ENCODE data around the gene CTSD.
A peak's percentile ranks its signal among the peaks of the same experiment; 100 is the strongest.

The CTSD gene

GRCh38 chr11:1754376-1755150 is 9.2 kb downstream of the CTSD start:
- no peak for DNase-seq

DNA sequence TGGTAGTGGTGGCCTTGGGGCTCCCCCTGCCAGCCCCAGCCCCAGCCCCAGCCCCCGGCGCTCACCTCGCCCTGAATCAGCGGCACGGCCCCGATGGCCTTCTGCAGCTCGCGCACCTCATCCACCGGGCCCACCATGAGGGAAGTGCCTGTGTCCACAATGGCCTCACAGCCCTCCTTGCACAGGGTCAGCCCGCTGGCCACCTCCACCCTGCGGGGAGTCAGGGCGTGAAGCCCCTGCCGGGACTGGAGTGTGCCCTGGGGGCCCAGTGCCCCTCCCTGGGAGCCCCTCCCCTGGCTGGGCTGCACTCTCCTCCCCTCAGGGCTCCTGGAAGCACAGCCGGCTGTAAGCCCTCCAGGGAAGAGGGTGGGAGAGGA is 9.8 kb downstream of the CTSD start:
- DNase-seq = no peak

DNA sequence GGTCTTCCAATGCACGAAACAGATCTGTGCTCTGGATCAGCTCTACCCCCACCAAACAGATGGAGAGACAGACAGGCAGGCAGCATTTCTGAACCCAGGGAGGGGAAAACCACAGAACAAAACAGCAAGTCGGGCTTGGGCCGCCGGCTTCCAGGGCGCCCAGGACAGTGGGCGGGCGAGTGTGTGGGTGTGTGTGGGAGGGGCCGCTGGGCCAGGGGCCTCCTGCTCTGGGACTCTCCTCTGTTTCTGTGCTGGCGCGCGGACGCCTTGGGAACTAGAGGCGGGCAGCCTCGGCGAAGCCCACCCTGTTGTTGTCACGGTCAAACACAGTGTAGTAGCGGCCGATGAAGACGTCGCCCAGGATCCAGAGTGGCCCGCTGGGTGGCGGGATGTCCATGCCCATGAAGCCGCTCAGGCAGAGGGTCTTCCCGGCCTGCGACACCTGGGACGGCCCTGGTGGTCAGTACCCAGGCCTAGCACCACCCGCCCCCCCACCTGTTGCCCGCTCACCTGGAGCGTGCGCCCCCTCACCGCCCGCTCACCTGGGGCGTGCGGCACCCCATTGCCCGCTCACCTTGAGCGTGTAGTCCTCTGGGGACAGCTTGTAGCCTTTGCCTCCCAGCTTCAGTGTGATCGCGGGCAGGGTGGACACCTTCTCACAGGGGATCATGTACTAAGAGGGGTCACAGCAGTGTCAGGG is 10.3 kb downstream of the CTSD start:
- DNase-seq = no peak

DNA sequence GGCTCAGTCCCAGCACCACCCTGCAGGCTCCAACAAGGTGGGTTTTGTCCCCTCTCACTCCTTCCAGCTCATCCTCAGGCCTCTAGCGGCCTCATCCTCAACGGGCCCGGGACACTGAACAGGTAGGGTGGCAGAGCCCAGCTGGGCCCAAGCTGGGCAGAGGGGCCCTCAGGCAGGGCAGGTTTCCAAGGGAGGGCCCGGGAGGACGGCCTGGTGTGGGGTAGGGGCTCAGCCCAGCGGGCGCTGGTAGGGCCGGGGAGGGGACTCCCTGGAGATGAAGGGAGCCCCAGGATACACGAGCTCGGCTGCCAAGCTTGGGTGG is 10.9 kb downstream of the CTSD start:
- no peak for DNase-seq

DNA sequence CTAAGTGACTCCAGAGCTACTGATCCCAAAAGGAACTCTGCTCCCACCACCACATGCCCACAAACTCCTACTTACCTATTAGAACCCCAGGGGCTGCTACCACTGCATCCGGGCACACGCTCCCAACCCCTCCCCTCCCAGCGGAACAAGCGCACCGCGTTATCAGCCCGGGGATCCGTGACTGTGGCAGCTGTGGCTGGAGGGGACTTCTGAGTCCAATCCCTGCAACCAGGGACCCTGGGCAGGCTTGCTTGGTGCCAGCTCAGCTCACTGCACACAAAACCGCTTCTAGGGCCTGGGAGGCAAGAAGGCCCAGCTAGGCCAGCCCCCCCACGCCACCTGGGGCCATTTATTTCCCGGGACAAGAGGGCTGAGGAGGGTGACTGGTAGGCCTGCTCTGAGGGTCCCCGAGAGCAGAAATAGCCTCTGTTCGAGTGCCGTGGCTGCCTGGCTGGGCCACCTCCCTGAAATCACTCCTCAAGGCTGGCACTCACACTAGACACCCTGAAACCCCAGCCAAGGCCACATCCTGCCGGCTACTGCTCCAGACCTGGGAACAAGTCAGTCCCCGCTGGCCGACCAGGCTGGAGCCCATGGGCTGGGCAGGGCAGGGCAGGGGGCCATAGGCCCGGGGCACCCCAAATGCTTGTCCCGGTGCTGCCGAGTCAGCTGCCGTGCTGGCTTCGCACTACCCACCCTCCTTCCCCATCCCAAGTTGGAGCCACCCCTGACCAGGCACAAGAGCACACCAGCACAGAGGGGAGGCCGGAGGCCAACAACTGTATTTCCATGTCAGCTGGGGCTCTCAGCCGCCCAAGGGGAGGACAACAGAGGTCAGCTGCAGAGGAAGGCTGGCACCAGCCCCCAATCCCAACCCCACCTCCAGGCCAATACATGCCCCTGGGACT is 11.5 kb downstream of the CTSD start:
- DNase-seq = no peak

DNA sequence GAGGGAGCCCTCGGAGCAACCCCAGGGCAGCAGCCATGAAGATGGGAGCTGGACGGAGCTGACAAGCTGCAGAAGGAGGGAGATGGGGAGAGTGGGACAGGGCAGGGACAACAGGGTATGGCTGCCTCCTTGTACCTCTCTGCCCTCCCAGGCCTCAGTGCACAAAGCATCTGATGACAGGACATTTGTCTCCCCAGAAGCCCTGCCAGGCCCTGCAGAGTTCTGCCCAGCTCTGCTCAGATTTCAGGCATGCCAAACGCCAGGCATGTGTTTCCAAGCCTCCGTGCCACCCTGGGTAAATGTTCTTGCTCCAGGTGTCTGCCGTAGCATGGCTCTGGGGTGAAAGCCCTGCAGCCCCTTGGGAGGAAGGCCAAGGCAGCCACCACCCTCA is 12.2 kb downstream of the CTSD start:
- no peak for DNase-seq

- no peak for DNase-seq
Measured at GRCh38 chr11:1750840-1751530, 12.7 kb downstream of the CTSD start.

GRCh38 chr11:1750481-1750839 is 13.3 kb downstream of the CTSD start, which contains the start of gene IFITM10:
IFITM10 (minus strand) TSS chr11:1750595; CDS start chr11:1750442, 153 bp downstream.
- no peak for DNase-seq

DNA sequence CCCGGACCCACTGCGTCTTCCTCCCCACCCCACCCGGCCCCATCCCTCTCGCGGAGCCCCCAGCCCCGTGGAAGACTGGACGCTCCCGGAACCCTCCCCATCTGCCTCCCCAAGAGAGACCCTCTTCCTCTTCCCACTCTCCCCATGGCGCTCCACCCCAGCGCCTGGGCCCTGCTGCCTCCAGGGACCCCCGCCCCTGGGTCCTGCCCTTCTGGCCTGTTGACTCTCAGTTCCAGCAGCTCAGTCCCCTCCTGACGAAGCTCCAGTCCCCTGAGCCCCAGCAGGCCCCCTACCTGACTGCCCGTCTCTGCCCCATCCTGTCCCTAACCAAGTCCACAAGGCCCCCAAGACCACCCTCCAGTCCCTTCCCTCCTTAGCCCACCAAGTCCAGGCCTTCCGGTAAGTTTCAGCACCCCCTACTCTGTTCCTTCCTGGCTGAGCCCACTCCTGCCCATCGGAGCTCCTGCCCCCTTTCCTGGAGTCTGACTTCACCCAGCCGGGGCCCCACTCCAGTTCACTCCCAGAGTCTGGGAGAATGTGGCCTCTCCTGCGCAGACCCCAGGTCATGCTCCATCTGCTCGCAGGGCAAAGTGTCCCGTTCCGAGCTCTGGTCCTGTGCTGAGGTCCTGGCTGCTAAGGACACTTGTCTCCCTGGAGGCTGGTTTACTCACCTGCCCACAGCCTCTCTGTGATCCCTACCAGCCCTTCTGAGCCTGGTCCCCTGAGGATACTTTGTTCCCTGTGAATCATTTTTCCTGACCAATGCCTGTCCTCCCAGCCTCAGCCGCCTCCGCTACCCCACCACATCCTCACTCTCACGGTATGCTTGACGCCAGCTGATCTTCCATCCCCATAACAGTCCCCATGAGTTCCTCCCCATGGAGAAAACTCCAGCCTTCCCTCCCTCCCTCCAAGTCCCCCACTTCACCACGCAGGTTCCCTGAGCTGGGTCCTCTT is 14.1 kb downstream of the CTSD start:
- no peak for DNase-seq

DNA sequence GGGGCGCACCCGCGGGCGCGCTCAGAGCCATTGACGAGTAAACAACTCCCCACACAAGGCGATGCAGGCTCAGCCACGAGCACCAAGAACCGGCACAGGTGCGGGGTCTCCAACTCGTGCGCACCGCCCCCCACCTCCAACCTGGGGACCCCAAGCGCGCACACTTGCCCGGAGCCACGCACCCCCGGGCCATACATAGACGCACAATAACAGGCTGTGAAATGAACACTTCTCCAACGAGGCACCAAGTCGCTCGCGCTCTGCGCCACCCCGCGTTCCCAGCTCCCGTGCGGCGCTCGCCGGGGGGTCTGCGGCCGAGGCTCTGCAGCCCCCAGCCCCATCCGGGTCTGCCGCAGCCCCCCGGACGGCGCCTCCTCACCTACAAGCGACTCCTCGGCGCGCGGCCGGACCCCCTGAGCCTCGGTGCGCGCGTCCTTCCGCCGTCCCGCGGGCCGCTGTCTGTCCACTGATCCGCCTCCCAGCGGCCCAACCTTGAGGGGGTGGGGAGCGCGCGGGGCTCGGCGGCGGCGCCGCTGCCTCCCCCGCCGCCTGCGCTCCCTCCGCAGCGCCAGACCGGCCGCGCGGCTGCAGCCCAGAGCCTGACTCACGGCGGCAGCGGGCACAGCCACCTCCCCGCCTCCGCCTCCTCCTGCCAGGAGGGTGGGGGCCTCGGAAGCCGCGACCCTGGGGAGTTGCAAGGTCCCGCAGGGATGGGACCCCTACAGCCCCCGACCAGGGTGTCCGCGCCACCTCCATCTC is 14.9 kb downstream of the CTSD start:
- DNase-seq = no peak

DNA sequence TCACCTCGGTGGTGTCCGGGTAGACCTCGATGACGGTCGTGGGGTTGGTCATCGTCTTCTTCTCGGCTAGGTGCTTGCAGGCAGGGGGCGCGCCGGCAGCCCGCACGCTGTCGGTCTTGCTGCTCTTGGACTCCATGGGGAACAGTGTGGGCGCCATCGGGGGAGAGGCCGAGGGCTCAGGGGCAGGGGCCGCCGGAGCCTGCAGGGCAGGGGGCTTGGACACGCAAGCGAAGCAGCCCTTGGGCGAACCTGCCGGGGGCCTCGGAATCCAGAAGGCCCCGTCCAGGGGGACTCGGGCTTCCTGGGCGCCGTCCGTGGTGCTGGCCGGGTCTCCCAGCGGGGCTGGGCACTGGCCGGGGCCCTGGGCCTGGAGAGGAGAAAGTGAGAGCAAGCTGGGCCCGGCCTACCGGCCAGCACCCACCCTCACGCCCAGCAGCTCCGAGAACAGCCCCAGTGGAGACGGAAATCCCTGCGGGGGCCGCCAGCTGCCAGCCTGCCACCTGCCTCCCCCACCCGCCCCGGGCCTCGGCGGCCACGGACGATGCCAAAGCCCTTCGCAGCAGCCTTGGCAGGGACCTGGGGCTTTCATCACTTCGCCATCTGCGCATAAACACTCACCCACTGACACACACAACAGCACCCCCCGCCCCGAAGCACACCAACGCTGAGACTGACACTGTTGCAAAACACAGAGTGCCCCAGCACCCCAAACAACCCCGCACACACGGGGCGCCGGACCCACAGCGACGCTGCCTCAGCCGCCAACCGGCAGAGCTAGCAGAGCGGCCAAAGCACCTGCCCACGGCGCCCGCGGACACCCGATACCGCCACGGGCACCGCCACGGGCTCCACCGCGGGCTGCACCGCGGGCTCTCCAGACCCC is 15.7 kb downstream of the CTSD start:
- no peak for DNase-seq

DNA sequence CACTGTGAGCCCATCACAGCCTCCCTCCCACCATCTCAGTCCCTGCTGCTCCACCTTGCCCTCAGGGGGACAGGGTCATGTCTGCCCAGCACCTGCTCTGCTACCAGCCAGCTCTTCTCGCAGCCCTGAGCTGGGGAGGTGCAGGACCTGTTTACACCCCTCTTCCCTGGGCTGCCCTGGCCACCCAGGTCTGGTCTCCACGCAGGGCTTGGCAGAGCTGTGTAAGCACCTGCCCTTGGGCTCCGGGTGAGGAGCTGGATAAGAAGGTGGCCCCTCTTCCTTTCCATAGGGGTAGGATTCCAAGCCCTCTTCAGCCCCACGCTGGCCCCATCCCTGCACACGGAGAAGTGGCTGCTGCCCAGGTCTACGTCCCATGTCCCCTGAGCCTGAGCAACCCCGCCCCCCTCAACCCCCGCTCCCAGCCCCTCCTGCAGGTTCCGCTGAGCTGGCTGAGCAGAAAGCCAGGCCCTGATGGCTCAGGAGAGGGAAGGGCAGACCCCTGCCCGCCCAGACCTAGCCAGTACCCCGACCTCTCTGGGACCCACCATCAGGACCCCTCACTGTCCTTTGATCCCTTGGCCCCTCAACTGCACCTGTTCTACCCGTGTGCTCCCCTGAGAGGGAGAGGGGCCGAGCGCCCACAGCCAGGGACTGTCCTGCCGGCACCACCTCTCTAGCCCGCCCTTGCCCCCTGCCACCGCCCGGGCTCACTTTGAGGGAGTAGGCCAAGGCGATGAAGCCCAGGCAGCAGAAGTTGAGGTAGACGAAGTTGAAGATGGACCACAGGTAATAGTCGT is 16.6 kb downstream of the CTSD start:
- DNase-seq = no peak

GRCh38 chr11:1746511-1746931 is 17.2 kb downstream of the CTSD start:
- DNase-seq = no peak

DNA sequence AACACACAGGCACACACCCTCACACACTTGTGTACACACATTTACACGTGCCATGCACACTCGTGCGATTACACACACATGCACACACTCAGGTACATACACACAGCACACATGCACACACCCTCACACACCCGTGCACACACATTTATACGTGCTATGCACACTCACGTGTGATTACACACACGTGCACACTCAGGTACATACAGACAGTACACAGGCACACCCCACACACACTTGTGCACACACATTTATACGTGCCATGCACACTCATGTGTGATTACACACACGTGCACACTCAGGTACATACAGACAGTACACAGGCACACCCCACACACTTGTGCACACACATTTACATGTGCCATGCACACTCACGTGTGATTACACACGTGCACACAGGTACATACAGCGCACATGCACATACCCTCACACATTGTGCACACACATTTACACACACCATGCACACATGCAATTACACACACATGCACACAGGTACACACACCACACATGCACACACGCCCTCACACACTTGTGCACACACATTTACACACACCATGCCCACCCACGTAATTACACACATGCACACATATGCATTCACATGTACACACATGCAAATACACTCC is 17.9 kb downstream of the CTSD start:
- no peak for DNase-seq

DNA sequence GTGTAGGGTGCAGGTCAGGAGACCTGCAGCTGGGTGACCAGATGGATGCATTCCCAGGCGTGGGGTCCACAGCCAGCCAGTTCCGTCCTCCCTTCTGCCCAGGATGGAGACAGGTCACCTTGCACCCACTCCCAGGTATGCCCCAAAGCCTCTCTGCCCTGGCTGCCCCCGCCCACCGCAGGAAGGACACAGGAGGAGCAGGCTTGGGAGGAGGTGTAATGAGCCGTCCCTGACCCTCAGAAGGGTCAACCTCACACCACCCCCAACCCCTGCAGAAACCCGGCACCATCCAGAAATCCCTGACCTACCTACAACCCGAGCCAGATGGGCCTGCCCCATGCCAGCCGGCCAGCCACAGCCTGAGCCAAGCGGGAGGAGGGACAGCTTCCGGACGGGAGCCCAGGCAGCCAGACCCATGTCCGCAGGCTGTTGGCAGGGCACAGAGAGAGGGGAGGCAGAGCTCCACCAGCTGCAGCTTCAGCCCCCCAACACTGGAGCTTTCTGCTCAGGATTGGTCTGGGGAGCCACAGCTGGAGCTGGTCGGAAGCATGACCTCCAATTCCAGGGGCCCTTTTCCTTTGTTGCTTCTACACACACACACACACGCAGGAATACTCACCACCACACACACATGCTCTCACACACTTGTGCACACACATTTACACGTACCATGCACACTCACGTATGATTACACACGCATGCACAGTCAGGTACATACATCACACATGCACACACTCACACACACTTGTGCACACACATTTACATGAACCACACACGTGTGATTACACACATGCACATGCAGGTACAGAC is 18.6 kb downstream of the CTSD start:
- DNase-seq = no peak

- peak; percentile 1 for DNase-seq
Measured at GRCh38 chr11:1744137-1744886, 19.4 kb downstream of the CTSD start.

DNA sequence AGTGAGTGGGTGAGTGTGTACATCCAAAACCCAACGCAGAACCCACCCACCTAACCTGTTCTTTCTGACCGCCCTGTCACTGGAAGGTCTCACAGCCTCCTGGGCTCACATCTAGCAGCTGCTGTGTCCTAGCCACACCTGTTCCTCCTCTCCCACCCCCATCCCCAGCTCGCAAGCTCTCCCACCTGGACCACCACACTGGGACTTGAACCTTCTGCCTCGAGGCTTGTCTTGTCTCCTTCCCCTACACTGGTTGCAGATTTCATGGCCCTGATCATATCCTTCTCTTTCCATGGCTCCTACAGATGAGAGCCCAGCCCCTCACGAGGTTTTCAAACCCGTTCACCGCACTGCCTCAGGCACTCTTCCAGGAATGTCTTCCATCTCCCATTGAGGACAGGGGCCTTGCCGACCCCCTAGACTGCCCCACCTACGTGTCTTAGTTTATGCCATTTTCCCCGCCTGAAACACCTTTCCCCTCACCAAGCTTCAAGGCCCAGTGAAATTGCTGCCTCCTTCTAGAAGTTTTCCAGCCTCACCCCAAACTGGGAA is 20.1 kb downstream of the CTSD start:
- peak; percentile 1 for DNase-seq
